AG08395 (cell line): ENCODE results near the gene TRO.

Source experiments
- DNase-seq: peaks from one replicate; pipeline ENCODE4 v3.0.0; 2012; ENCODE audit warnings: mixed read lengths, low spot score

The TRO gene

GRCh38 chrX:54920610-54921426, at the start of gene TRO:
TRO (plus strand) TSS chrX:54920824; CDS start chrX:54922247, 1,423 bp downstream.
- DNase-seq, result no peak

GRCh38 chrX:54885740-54886139, 34.9 kb upstream of the TRO start:
- DNase-seq, result no peak

- DNase-seq, result peak; percentile 37
Observed at GRCh38 chrX:54891573-54891972, 29.1 kb upstream of the TRO start.

- DNase-seq, result no peak
Observed at GRCh38 chrX:54894159-54894558, 26.5 kb upstream of the TRO start.

GRCh38 chrX:54909941-54910340, 10.7 kb upstream of the TRO start:
- DNase-seq, result no peak

- peak; percentile 89 for DNase-seq
Observed at GRCh38 chrX:54921427-54922021, 900 bp downstream of the TRO start.

- no peak for DNase-seq
Observed at GRCh38 chrX:54922547-54922946, 1.9 kb downstream of the TRO start.

- no peak for DNase-seq
Observed at GRCh38 chrX:54923376-54923775, 2.8 kb downstream of the TRO start.

- no peak for DNase-seq
Observed at GRCh38 chrX:54926978-54927377, 6.4 kb downstream of the TRO start.

- no peak for DNase-seq
Observed at GRCh38 chrX:54928876-54929275, 8.3 kb downstream of the TRO start.

GRCh38 chrX:54930291-54931049, 9.8 kb downstream of the TRO start:
- DNase-seq, result no peak

- DNase-seq, result no peak
Observed at GRCh38 chrX:54931107-54931506, 10.5 kb downstream of the TRO start.

GRCh38 chrX:54933150-54933826, 12.7 kb downstream of the TRO start:
- DNase-seq, result no peak

GRCh38 chrX:54934058-54934457, 13.4 kb downstream of the TRO start:
- DNase-seq, result no peak

- DNase-seq, result no peak
Observed at GRCh38 chrX:54934890-54935289, 14.3 kb downstream of the TRO start.

GRCh38 chrX:54935306-54935705, 14.7 kb downstream of the TRO start:
- no peak for DNase-seq

GRCh38 chrX:54937416-54937815, 16.8 kb downstream of the TRO start:
- DNase-seq, result no peak

GRCh38 chrX:54944816-54945215, 24.2 kb downstream of the TRO start:
- DNase-seq, result no peak

GRCh38 chrX:54945224-54945623, 24.6 kb downstream of the TRO start:
- DNase-seq, result no peak

GRCh38 chrX:54950730-54951375, 30.2 kb downstream of the TRO start:
- DNase-seq, result no peak

- DNase-seq, result no peak
Observed at GRCh38 chrX:54961750-54962149, 41.1 kb downstream of the TRO start.
